HAP-1 (cell line): Measurements from ENCODE around the gene PEX14.

Experiments used
- DNase-seq, 2 experiments: peaks; one replicate each; pipeline ENCODE4 v3.0.0-alpha.2; 2016 to 2020; ENCODE audit warnings: low spot score in 2 of 2
- H3K27me3 ChIP-seq: fragments of 250-450 bp; sonication (Bioruptor Pico); 2 replicates; pipeline ENCODE4 v1.5.1; 2020; ENCODE audit warnings: low read depth, mild to moderate bottlenecking, moderate library complexity
- H3K36me3 ChIP-seq: fragments of 250-450 bp; sonication (Bioruptor Pico); replicated peaks from 2 replicates; pipeline ENCODE4 v1.5.1; 2020; ENCODE audit warnings: mild to moderate bottlenecking
- H3K4me1 ChIP-seq: fragments of 250-450 bp; sonication (Bioruptor Pico); 2 replicates; pipeline ENCODE4 v1.5.1; 2020; ENCODE audit warnings: mild to moderate bottlenecking
- H3K4me3 ChIP-seq: fragments of 250-450 bp; sonication (Bioruptor Pico); 2 replicates; pipeline ENCODE4 v1.5.1; 2020; ENCODE audit warnings: mild to moderate bottlenecking, moderate library complexity
- H3K9me3 ChIP-seq: fragments of 250-450 bp; sonication (Bioruptor Pico); 2 replicates; pipeline ENCODE4 v1.5.1; 2020; ENCODE audit warnings: mild to moderate bottlenecking, moderate library complexity
- in situ Hi-C: fragments of 300-500 bp; cut with MboI; formaldehyde crosslinking; loops from 3 replicates; pipeline ENCODE4 v1.14.3; 2020; ENCODE audit warnings: low sequenced_read_pairs, inconsistent platforms, mixed read lengths

The PEX14 gene

DNA sequence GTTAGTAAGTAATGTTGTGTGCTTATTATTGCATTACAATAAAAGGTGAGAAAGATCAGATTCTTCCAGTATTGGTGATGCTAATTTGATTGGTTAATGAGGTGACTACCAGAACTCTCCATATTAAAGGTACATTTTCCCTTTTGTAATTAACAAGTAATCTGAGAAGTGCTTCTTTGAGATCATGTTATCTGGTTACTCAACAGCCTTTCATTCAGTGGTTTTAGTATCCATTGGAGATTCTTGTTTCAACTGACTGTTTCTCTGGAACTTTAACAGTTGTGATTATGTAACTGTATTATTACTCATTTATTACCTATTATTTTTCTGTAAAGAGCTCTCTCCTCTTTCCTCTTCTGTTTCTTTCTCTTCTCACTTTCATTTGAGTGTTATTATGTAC is 86.7 kb downstream of the PEX14 start:
- in situ Hi-C loops, result no loop called here
- no peaks in the 10 kb centered on the region for H3K36me3 ChIP-seq
- H3K27me3 ChIP-seq, result no peaks in the 10 kb centered on the region
- no peak overlapping the region for H3K4me3 ChIP-seq
- DNase-seq, result no peak
- H3K9me3 ChIP-seq, result no peaks in the 10 kb centered on the region; the same call in 1 of the 2 replicates
- peaks cover 3% of the 10 kb centered on the region for H3K4me1 ChIP-seq

DNA sequence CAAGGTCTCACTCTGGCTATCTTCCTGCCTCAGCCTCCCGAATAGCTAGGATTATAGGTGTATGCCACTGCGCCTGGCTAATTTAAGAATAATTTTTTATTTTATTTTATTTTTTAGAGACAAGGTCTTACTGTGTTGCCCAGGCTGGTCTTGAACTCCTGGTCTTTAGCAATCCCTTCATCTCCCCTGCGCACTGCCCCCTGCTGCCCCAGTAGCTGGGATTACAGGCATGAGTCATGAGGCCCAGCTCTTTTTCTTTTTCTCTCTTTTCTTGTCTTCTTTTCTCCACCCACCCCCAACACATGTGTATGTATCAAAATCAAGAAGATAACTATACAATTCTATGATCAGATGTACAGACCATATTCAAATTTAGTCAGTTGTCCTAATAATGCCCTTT is 87.2 kb downstream of the PEX14 start:
- Histone ChIP-seq H3K9me3 (no peaks in the 10 kb centered on the region), H3K4me3 (no peak overlapping the region), H3K4me1 (peaks cover 3% of the 10 kb centered on the region), H3K36me3 (no peaks in the 10 kb centered on the region), H3K27me3 (no peaks in the 10 kb centered on the region)
- DNase-seq, result peak in 1 of 2 experiments; percentile 27
- in situ Hi-C loops, result no loop called here

DNA sequence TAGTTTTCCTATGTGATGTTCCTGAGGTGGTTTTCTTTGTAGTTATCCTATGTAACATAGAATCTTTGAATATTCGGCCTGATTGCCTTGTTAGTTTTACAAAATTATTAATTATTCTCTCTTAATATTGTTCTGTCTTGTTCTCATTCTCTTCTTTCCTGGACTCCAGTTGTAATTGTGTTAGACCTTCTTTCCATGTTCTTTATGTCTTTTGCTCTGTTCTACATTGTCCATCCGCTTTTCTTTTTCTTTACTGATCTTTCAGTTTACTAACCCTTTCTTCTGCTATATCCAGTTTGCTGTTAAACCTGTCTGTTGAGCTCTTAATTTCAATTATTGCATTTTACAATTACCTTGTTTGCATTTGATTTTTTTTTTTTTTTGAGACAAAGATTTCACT is 89.3 kb downstream of the PEX14 start:
- no peak for DNase-seq
- Histone ChIP-seq H3K36me3 (no peaks in the 10 kb centered on the region), H3K4me3 (no peak overlapping the region), H3K9me3 (no peaks in the 10 kb centered on the region), H3K27me3 (no peaks in the 10 kb centered on the region), H3K4me1 (no peaks in the 10 kb centered on the region; the same call in none of the 2 replicates)
- in situ Hi-C loops, result no loop called here

DNA sequence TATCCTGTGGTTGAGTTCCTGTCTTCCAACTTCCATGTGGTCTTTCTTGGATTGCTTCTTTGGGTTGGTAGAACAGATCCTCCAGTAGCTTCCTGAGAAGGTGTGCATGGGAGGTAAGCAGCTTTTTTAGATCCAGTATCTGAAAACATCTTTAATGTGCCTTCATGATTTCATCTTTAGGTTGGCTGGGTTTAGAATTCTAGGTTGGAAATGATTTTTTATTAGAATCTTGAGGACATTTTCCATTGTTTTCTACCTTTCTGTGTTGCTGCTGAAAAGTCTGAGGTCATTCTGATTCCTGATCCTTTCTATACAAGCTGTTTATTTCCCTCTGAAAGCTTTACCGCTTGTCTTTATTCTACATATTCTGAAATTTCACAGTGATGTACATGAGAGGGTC is 94.8 kb downstream of the PEX14 start:
- Histone ChIP-seq H3K36me3 (no peaks in the 10 kb centered on the region), H3K9me3 (no peaks in the 10 kb centered on the region), H3K4me1 (peaks cover 6% of the 10 kb centered on the region), H3K4me3 (no peak overlapping the region), H3K27me3 (no peaks in the 10 kb centered on the region)
- DNase-seq, result no peak
- in situ Hi-C loops, result no loop called here

DNA sequence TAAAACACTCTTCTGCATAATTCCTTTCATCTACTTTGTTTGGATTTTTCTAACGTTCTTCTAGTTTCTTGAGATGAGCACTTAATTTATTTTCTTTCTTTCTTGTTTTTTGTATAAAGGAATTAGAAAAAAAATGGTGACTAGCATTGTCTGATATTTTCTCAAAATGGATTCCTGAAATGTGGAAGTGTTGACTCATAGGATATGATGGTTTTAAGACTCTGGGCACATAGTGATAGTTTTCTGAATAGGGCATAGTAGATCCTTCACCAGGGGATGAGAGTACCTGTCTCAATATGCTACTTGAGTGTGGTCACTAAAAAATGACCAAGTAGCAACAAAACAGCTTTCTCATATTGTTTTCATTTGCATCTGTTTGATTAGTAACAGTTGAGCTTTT is 100.9 kb downstream of the PEX14 start:
- H3K4me3 ChIP-seq, result no peak overlapping the region
- H3K4me1 ChIP-seq, result peaks cover 8% of the 10 kb centered on the region
- H3K9me3 ChIP-seq, result peaks cover 5% of the 10 kb centered on the region
- no peaks in the 10 kb centered on the region for H3K27me3 ChIP-seq
- in situ Hi-C loops, result no loop called here
- no peaks in the 10 kb centered on the region for H3K36me3 ChIP-seq
- no peak for DNase-seq

DNA sequence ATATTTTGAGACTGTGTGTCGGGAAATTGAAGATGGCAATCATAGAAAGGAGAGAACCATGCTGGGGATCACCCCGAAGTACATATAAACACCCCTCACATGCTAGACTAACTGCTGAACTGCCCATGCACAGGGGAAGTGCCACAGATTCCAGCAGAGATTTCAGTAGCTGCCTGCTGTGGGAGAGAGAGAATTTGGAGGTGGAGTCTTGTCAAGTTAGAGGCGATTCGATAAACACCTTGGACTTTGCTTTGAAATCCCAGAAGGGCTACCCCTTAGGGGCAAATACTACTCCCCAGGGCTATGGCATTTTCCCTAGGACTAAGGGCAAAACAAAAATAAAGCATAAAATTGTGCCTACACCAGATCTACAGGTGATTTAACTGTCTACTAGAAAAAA is 103.3 kb downstream of the PEX14 start:
- Histone ChIP-seq H3K4me1 (peaks cover 8% of the 10 kb centered on the region), H3K27me3 (no peaks in the 10 kb centered on the region), H3K4me3 (no peak overlapping the region), H3K9me3 (peaks cover 5% of the 10 kb centered on the region), H3K36me3 (no peaks in the 10 kb centered on the region)
- DNase-seq, result no peak
- in situ Hi-C loops, result no loop called here

DNA sequence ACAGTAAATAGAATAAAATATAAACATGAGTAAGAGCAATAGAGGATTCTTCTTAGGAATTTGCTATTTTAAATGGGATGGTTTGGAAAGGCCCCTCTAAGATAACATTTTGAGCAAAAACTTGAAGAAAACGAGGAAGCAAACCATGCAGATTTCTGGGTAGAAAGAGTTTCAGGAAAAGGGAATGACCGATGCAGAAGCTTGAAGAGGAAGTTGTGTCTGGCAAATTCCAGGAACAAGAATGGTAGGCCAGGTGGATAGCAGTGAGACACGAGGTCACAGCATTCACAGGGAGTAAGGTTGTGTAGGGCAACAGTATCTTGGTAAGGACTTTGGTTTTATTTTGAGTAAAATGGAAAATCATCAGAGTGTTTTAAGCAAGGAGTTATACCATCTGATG is 108.9 kb downstream of the PEX14 start:
- Histone ChIP-seq H3K9me3 (peaks cover 8% of the 10 kb centered on the region), H3K4me1 (0 out of 2 replicates have a peak, but pooled peaks cover 2% of the 10 kb centered on the region), H3K4me3 (no peak overlapping the region), H3K36me3 (no peaks in the 10 kb centered on the region), H3K27me3 (no peaks in the 10 kb centered on the region)
- in situ Hi-C loops, result no loop called here
- no peak for DNase-seq

DNA sequence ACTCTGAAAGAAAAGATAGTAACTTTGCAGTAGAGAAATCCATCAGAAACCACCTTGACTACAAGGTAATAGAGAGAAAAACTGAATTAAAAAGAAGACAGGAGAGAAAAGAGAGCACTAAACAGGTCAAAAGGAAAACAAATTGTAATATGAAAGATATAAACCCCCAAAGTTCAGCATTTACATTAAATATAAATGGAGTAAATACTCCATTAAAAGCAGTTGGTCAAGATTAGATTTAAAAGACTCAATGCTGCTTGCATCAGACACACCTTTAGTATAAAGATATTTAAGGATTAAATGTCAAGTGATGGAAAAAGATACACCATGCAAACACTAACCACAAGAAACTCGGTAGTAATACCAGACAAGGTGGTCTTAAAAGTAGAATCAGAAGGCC is 110.5 kb downstream of the PEX14 start:
- H3K4me3 ChIP-seq, result no peak overlapping the region
- no peak for DNase-seq
- in situ Hi-C loops, result no loop called here
- no peaks in the 10 kb centered on the region for H3K36me3 ChIP-seq
- H3K9me3 ChIP-seq, result peaks cover 4% of the 10 kb centered on the region; the same call in 1 of the 2 replicates
- no peaks in the 10 kb centered on the region for H3K4me1 ChIP-seq
- H3K27me3 ChIP-seq, result no peaks in the 10 kb centered on the region

DNA sequence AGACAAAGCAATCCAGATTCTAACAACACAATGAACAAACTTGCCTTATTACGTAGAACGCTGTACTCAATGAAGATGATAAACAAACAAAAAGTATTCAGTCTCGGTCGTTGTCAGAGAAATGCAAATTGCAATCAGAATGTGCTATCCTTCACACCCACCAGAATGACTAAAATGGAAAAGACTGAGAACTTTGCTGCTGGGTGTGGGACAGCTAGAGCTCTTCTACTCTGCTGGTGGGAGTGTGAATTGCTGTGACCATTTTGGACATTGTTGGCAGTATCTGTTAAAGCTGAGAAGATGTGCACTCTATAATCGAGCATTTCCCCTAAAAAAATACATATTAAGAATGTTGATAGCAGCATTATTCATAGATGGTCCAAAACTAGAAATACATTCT is 111.4 kb downstream of the PEX14 start:
- H3K9me3 ChIP-seq, result peaks cover 4% of the 10 kb centered on the region; the same call in 1 of the 2 replicates
- no peak overlapping the region for H3K4me3 ChIP-seq
- in situ Hi-C loops, result no loop called here
- no peak for DNase-seq
- no peaks in the 10 kb centered on the region for H3K27me3 ChIP-seq
- no peaks in the 10 kb centered on the region for H3K4me1 ChIP-seq
- no peaks in the 10 kb centered on the region for H3K36me3 ChIP-seq

DNA sequence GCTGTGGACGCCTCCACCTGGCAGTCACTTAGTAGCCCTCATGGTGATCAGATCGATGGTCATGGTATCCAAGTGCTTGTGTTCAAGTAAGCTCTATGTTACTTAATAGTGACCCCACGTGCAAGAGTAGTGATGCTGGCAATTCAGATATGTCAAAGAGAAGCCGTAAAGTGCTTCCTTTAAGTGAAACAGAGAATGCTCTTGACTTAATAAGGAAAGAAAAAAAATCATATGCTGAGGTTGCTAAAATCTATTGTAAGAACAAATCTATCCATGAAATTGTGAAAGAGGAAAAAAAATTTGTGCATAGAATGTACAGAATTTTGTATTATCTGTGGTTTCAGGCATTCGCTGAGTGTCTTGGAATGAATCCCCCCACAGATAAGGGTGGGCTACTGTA is 113.9 kb downstream of the PEX14 start:
- Histone ChIP-seq H3K4me1 (peaks cover 7% of the 10 kb centered on the region; the same call in 1 of the 2 replicates), H3K27me3 (no peaks in the 10 kb centered on the region), H3K9me3 (peaks cover 4% of the 10 kb centered on the region; the same call in 1 of the 2 replicates), H3K4me3 (no peak overlapping the region), H3K36me3 (no peaks in the 10 kb centered on the region)
- in situ Hi-C loops, result no loop called here
- DNase-seq, result no peak

DNA sequence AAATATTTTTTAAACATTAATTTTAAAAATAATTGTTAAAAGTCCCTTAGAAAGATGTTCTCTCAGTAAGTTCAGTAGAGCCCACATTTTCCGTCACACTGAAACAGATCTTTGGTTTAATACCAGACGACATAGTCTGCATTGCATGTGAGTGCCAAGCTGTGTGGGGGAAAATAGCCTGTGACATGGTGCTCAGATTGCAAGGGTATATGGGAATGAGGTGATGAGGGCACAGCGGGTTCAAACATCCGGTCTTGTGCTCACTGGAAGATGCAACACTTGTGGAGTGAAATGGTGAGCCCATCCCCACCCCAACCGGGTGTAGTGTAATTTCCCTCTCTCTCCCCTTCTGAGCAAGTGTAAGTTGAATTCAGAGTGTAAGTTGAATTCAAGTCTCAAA is 114.3 kb downstream of the PEX14 start:
- Histone ChIP-seq H3K4me1 (peaks cover 11% of the 10 kb centered on the region; the same call in 1 of the 2 replicates), H3K27me3 (no peaks in the 10 kb centered on the region), H3K9me3 (peaks cover 4% of the 10 kb centered on the region; the same call in 1 of the 2 replicates), H3K36me3 (no peaks in the 10 kb centered on the region), H3K4me3 (no peak overlapping the region)
- DNase-seq, result no peak
- in situ Hi-C loops, result no loop called here

DNA sequence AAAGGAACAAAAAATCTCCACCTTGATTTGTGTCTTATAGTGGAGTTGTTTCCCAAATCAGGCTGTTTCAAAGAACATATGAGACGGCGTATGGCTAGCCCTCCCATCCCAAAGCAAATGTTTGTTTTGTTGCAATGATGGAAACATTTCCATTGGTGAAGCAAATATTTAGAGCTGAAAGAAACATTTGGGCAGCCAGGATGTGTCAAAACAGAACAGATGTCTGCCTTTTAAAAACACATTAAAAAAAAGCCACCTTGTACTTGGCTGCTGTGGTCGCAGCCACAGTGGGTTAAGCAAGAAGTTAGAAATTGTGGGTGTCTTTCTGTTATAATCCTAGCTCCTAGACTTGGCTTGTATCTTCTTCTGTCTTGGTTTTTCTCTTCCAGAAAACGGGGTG is 116.3 kb downstream of the PEX14 start:
- in situ Hi-C loops, result no loop called here

DNA sequence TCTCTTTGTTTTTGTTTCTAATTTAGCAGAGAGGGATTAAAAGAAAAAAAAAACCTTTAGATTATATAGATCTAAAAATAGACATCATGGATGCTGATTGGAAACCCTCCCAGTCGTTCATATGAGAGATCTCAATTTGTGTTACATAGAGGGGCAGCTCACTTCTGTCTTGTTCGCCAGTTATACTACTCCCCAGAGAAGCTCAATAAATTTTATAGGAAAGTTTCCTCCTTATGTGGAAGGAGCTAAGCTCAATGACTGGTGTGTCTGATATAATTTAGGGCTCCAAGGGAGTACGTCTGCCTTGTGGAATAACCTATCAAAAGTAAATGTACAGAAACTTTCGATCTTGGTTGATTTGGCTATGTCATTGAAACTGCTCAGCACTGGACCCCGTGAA is 117.6 kb downstream of the PEX14 start:
- H3K9me3 ChIP-seq, result no peaks in the 10 kb centered on the region
- no peak for DNase-seq
- H3K36me3 ChIP-seq, result no peaks in the 10 kb centered on the region
- no peak overlapping the region for H3K4me3 ChIP-seq
- H3K27me3 ChIP-seq, result no peaks in the 10 kb centered on the region
- in situ Hi-C loops, result no loop called here
- H3K4me1 ChIP-seq, result peaks cover 21% of the 10 kb centered on the region

More for the DNA sequence above, 116.3 kb downstream of the PEX14 start:
- Histone ChIP-seq H3K4me3 (no peak overlapping the region), H3K27me3 (no peaks in the 10 kb centered on the region), H3K36me3 (no peaks in the 10 kb centered on the region), H3K9me3 (no peaks in the 10 kb centered on the region), H3K4me1 (peaks cover 21% of the 10 kb centered on the region)
- DNase-seq, result no peak

DNA sequence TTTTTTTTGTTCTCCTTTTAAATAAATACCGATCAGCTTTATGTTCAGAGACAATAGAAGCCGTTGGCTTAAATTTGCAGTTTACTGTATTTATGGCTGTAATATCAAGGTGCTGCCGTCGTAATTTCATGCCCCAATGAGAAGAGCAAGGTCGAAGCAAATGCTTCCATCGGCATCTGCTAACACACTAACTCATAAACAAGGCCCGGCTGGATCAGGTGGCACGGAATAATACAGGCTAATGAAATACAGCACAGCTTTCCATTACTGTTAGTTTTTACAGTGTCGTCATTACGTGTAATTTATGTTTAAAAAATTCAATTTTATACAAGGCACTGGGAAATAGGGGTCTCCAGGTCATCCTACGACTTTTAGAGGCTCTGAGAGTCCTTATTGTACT is 119.0 kb downstream of the PEX14 start:
- no peak for DNase-seq
- in situ Hi-C loops, result no loop called here
- H3K4me3 ChIP-seq, result no peak overlapping the region

DNA sequence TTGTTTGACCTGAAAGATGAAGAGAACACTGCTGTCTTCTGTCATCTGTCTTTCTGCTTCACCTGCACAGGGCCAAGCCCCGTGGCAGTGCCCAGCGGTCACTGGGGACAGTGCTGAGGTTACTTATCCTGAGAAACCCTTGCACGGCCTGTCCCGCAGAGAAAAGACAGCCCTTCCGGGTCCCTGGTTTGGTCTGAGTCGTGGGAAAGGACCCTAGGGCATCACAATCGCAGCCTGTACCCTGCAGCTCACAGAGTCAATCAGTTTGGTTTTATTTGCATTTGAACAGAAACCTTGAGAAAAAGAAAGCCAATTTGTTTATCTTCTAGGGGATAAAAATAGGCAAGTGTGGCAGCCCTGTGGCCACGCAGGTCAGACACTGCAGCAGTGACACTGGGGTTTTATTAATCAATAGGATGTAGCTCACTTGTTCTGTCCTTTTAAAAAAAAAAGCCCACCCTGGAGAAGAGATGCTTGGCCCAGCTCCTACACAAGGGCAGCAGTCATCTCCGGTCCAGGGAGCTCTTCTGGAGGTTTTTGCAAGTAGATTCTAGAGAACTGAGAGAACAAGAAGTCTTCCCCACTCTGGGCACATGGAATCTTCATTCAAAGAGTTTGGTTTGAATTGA is 120.0 kb downstream of the PEX14 start:
- in situ Hi-C loops, result no loop called here
- no peaks in the 10 kb centered on the region for H3K9me3 ChIP-seq
- H3K36me3 ChIP-seq, result no peaks in the 10 kb centered on the region
- H3K4me3 ChIP-seq, result no peak overlapping the region
- H3K27me3 ChIP-seq, result no peaks in the 10 kb centered on the region
- peak; percentile 38 to 44 for DNase-seq
- H3K4me1 ChIP-seq, result peaks cover 21% of the 10 kb centered on the region

More for the DNA sequence above, 119.0 kb downstream of the PEX14 start:
- Histone ChIP-seq H3K36me3 (no peaks in the 10 kb centered on the region), H3K9me3 (no peaks in the 10 kb centered on the region), H3K27me3 (no peaks in the 10 kb centered on the region), H3K4me1 (peaks cover 21% of the 10 kb centered on the region)
